ENCODE results near the gene THRAP3. TPM values are rescaled to one million over a fixed set of nuclear protein-coding genes. Genes with fewer than 3 reads are reported as not detected.

The THRAP3 gene
- total and polyA plus RNA-seq, 9 of the 15 experiments (the other 6 are each of a cell fraction or from before 2014, with no cell fraction given) = 66.2 to 135 (median 113) TPM

GRCh38 chr1:36322041-36322785 lies 98.0 kb downstream of the THRAP3 start (continued):
- TF ChIP-seq EGR1 (conservative IDR thresholded peaks at IDR 0.05) (0 out of 2 replicates have a peak, but pooled peaks have one; percentile 15), ZBTB33 (CRISPR knock-in tag; IDR thresholded peaks at IDR 0.05) (peak; percentile 97), ELK3 (CRISPR knock-in tag; IDR thresholded peaks at IDR 0.05) (no peak), MLLT1 (IDR thresholded peaks at IDR 0.05) (peak in 1 of 2 experiments; percentile 39; a peak in 1 of 4 replicates), TAF9B (IDR thresholded peaks at IDR 0.05; ENCODE audit: partially characterized antibody) (no peak), E2F6 (IDR thresholded peaks at IDR 0.05; ENCODE audit: borderline replicate concordance in 1 of 2, extremely low read depth in 1 of 2, insufficient read depth in 1 of 2, insufficient read length in 1 of 2, low read depth in 1 of 2, low read length in 1 of 2, poor library complexity in 1 of 2, severe bottlenecking in 1 of 2) (peak in 1 of 2 experiments; percentile 8), THRAP3 (IDR thresholded peaks at IDR 0.05; ENCODE audit: borderline replicate concordance) (no peak), BRF1 (IDR thresholded peaks at IDR 0.05; ENCODE audit: borderline replicate concordance, extremely low read depth, insufficient read length) (no peak), ZNF324 (CRISPR knock-in tag; IDR thresholded peaks at IDR 0.05) (no peak), CEBPG (CRISPR knock-in tag; IDR thresholded peaks at IDR 0.05) (no peak), CEBPG (tag; conservative IDR thresholded peaks at IDR 0.05 in 1 of 2, IDR thresholded peaks at IDR 0.05 in 1 of 2) (no peak), ELF1 (tag; IDR thresholded peaks at IDR 0.05) (no peak), NCOA2 (IDR thresholded peaks at IDR 0.05; ENCODE audit: partially characterized antibody in 2 of 2) (no peak), ARID1B (IDR thresholded peaks at IDR 0.05) (no peak), ZFP36 (IDR thresholded peaks at IDR 0.05; ENCODE audit: low read depth, low read length, partially characterized antibody) (no peak), JUN (IDR thresholded peaks at IDR 0.05; ENCODE audit: borderline replicate concordance, low read depth, low read length) (no peak), JUN (CRISPR knock-in tag; IDR thresholded peaks at IDR 0.05; ENCODE audit: borderline replicate concordance) (no peak), NFE2 (IDR thresholded peaks at IDR 0.05; ENCODE audit: low read depth) (no peak), USF1 (CRISPR knock-in tag; IDR thresholded peaks at IDR 0.05) (no peak), XRCC5 (IDR thresholded peaks at IDR 0.05; ENCODE audit: low read depth, low read length) (no peak), FOXJ2 (tag; IDR thresholded peaks at IDR 0.05) (no peak), ETV1 (tag; conservative IDR thresholded peaks at IDR 0.05; ENCODE audit: low read depth) (no peak)

Data from K562 (cell line).